Esophagus mucosa (tissue), 1 donor: ENCODE results near the gene EPDR1. TPM values are rescaled to one million over a fixed set of nuclear protein-coding genes. Genes with fewer than 3 reads are reported as not detected.

Experiments
- ATAC-seq: fragments of 200-7000 bp; cut with Tn5 transposase; one replicate; pipeline ENCODE4 v1.9.1; 2020
- total RNA-seq: library from RNA; stranded (reverse); gene quantifications from one replicate; pipeline ENCODE4 v1.2.4, GENCODE V29; 2023
- donor health status: DM: yes; HTN: yes; CAD: no.

EPDR1 gene
- 0.64 TPM for total RNA-seq

GRCh38 chr7:37920305-37920848 lies at the start of gene EPDR1:
TSS of gene EPDR1 (plus strand) at chr7:37920640. CDS start at chr7:37920940, 300 bp downstream.
- ATAC-seq, result peak; percentile 44

GRCh38 chr7:37882086-37882485 lies 38.4 kb upstream of the EPDR1 start:
- ATAC-seq, result no peak

- no peak for ATAC-seq
These were observed 27.1 kb upstream of the EPDR1 start for GRCh38 chr7:37893359-37893758.

GRCh38 chr7:37894671-37895070 lies 25.8 kb upstream of the EPDR1 start:
- no peak for ATAC-seq

GRCh38 chr7:37899712-37900247 lies 20.7 kb upstream of the EPDR1 start:
- no peak for ATAC-seq

GRCh38 chr7:37901236-37901827 lies 19.1 kb upstream of the EPDR1 start:
- no peak for ATAC-seq

- ATAC-seq, result no peak
These were observed 18.4 kb upstream of the EPDR1 start for GRCh38 chr7:37901890-37902524.

GRCh38 chr7:37908221-37908788 lies 12.1 kb upstream of the EPDR1 start:
- no peak for ATAC-seq

- no peak for ATAC-seq
These were observed 7.7 kb upstream of the EPDR1 start for GRCh38 chr7:37912756-37913155.

- no peak for ATAC-seq
These were observed 5.0 kb upstream of the EPDR1 start for GRCh38 chr7:37915438-37915837.

- ATAC-seq, result no peak
These were observed 4.3 kb upstream of the EPDR1 start for GRCh38 chr7:37916017-37916672.

- ATAC-seq, result peak; percentile 28
These were observed 3.5 kb upstream of the EPDR1 start, which contains the start of gene SFRP4 for GRCh38 chr7:37916673-37917660. TSS of gene SFRP4 (minus strand) at chr7:37916817. CDS start at chr7:37916537, 280 bp downstream.

GRCh38 chr7:37918526-37918925 lies 1.9 kb upstream of the EPDR1 start:
- no peak for ATAC-seq

- ATAC-seq, result peak; percentile 38
These were observed 687 bp downstream of the EPDR1 start for GRCh38 chr7:37920849-37921805.

GRCh38 chr7:37921876-37922275 lies 1.4 kb downstream of the EPDR1 start:
- no peak for ATAC-seq

GRCh38 chr7:37923996-37924395 lies 3.6 kb downstream of the EPDR1 start:
- no peak for ATAC-seq

GRCh38 chr7:37924491-37925041 lies 4.1 kb downstream of the EPDR1 start:
- ATAC-seq, result no peak

- no peak for ATAC-seq
These were observed 5.2 kb downstream of the EPDR1 start for GRCh38 chr7:37925620-37926019.

GRCh38 chr7:37927773-37928444 lies 7.5 kb downstream of the EPDR1 start:
- no peak for ATAC-seq

- no peak for ATAC-seq
These were observed 8.4 kb downstream of the EPDR1 start for GRCh38 chr7:37928878-37929277.
